Skeletal muscle tissue (tissue), 4 donors: Measurements from ENCODE around the gene GATA6. TPM values are rescaled to one million over a fixed set of nuclear protein-coding genes. Genes with fewer than 3 reads are reported as not detected.

Source experiments
- H3K27ac ChIP-seq: one replicate; pipeline ENCODE4 v1.7.0; 2013; ENCODE audit warnings: mild to moderate bottlenecking, low read depth, low read length, inconsistent platforms
- H3K27me3 ChIP-seq, 3 donors: one replicate each; pipeline ENCODE4 v1.7.0; 2013; ENCODE audit warnings: low read length in 3 of 3; ENCODE audit not compliant: control insufficient read depth in 3 of 3, insufficient read depth in 3 of 3
- H3K36me3 ChIP-seq, 3 donors: one replicate each; pipeline ENCODE4 v1.7.0; 2013; ENCODE audit warnings: low read length in 3 of 3; ENCODE audit not compliant: control insufficient read depth in 3 of 3, insufficient read depth in 3 of 3
- H3K4me1 ChIP-seq, 3 donors: one replicate each; pipeline ENCODE4 v1.7.0; 2013; ENCODE audit warnings: low read length in 3 of 3, mild to moderate bottlenecking in 3 of 3; ENCODE audit not compliant: control insufficient read depth in 3 of 3, insufficient read depth in 3 of 3
- H3K4me3 ChIP-seq, 3 donors: one replicate each; pipeline ENCODE4 v1.7.0; 2013; ENCODE audit warnings: low read length in 3 of 3
- H3K9ac ChIP-seq, 3 donors: one replicate each; pipeline ENCODE4 v1.7.0; 2013; ENCODE audit warnings: low read length in 3 of 3, mild to moderate bottlenecking in 3 of 3, moderate library complexity in 2 of 3, low read depth in 1 of 3
- H3K9me3 ChIP-seq, 3 donors: one replicate each; pipeline ENCODE4 v1.7.0; 2013; ENCODE audit warnings: low read length in 3 of 3; ENCODE audit not compliant: control insufficient read depth in 3 of 3
- total RNA-seq: library from RNA; depleted of rRNA; stranded (reverse); fragments of >200 nt; gene quantifications from one replicate; pipeline ENCODE4 v1.2.3, GENCODE V29; 2014
- donor health status: Osteomylitis.

Gene GATA6
- total RNA-seq, 1 donor from 2014 or later = 2.6 TPM

- no peak overlapping the region for H3K27ac ChIP-seq
- peaks cover 74 to 87% (median 85%) of the 10 kb centered on the region in 3 donors for H3K27me3 ChIP-seq
- peak overlapping the region in 1 of 3 donors; percentile 8 for H3K9ac ChIP-seq
Observed at GRCh38 chr18:22172120-22172582, 2.8 kb downstream of the GATA6 start.

GRCh38 chr18:22172594-22173049 is 3.2 kb downstream of the GATA6 start:
- peak overlapping the region in 2 of 3 donors; percentile 13 to 32 for H3K4me3 ChIP-seq
- peaks cover 15 to 33% (median 28%) of the 10 kb centered on the region in 3 donors for H3K4me1 ChIP-seq
- no peak overlapping the region for H3K9ac ChIP-seq
- no peaks in the 10 kb centered on the region for H3K9me3 ChIP-seq
- H3K27me3 ChIP-seq = peaks cover 74 to 87% (median 84%) of the 10 kb centered on the region in 3 donors
- no peaks in the 10 kb centered on the region for H3K36me3 ChIP-seq
- H3K27ac ChIP-seq = no peak overlapping the region

More at GRCh38 chr18:22172120-22172582, 2.8 kb downstream of the GATA6 start:
- H3K36me3 ChIP-seq = no peaks in the 10 kb centered on the region
- H3K4me1 ChIP-seq = peaks cover 15 to 34% (median 31%) of the 10 kb centered on the region in 3 donors
- no peaks in the 10 kb centered on the region for H3K9me3 ChIP-seq
- H3K4me3 ChIP-seq = peak overlapping the region in 2 of 3 donors; percentile 13 to 32

- Histone ChIP-seq H3K36me3 (no peaks in the 10 kb centered on the region), H3K27me3 (peaks cover 72 to 86% (median 85%) of the 10 kb centered on the region in 3 donors), H3K4me3 (no peak overlapping the region), H3K27ac (no peak overlapping the region), H3K9me3 (no peaks in the 10 kb centered on the region), H3K4me1 (peaks cover 13 to 28% (median 26%) of the 10 kb centered on the region in 3 donors), H3K9ac (no peak overlapping the region)
Observed at GRCh38 chr18:22173221-22173927, 4.0 kb downstream of the GATA6 start.

- no peak overlapping the region for H3K27ac ChIP-seq
- no peak overlapping the region for H3K9ac ChIP-seq
- H3K4me3 ChIP-seq = no peak overlapping the region
- peaks cover 9 to 25% (median 21%) of the 10 kb centered on the region in 3 donors for H3K4me1 ChIP-seq
- H3K27me3 ChIP-seq = peaks cover 70 to 84% (median 80%) of the 10 kb centered on the region in 3 donors
- no peaks in the 10 kb centered on the region for H3K36me3 ChIP-seq
- H3K9me3 ChIP-seq = no peaks in the 10 kb centered on the region
Observed at GRCh38 chr18:22173928-22174301, 4.5 kb downstream of the GATA6 start.

GRCh38 chr18:22174341-22175145 is 5.2 kb downstream of the GATA6 start:
- Histone ChIP-seq H3K4me3 (no peak overlapping the region), H3K9me3 (no peaks in the 10 kb centered on the region), H3K27ac (no peak overlapping the region), H3K4me1 (peaks cover 8 to 19% (median 19%) of the 10 kb centered on the region in 3 donors), H3K9ac (no peak overlapping the region), H3K27me3 (peaks cover 68 to 82% (median 74%) of the 10 kb centered on the region in 3 donors), H3K36me3 (no peaks in the 10 kb centered on the region)

GRCh38 chr18:22175346-22175745 is 6.0 kb downstream of the GATA6 start:
- Histone ChIP-seq H3K9me3 (no peaks in the 10 kb centered on the region), H3K27ac (no peak overlapping the region), H3K27me3 (peaks cover 63 to 74% (median 69%) of the 10 kb centered on the region in 3 donors), H3K36me3 (no peaks in the 10 kb centered on the region), H3K4me1 (peaks cover 3 to 13% (median 11%) of the 10 kb centered on the region in 3 donors), H3K4me3 (no peak overlapping the region), H3K9ac (no peak overlapping the region)

- Histone ChIP-seq H3K9ac (no peak overlapping the region), H3K4me1 (peaks cover 0 to 5% (median 5%) of the 10 kb centered on the region in 3 donors), H3K27me3 (peaks cover 58 to 62% (median 62%) of the 10 kb centered on the region in 3 donors)
Observed at GRCh38 chr18:22176420-22177326, 7.3 kb downstream of the GATA6 start.

GRCh38 chr18:22177327-22177871 is 8.0 kb downstream of the GATA6 start:
- no peak overlapping the region for H3K9ac ChIP-seq
- no peaks in the 10 kb centered on the region for H3K9me3 ChIP-seq
- H3K36me3 ChIP-seq = no peaks in the 10 kb centered on the region
- H3K27me3 ChIP-seq = peaks cover 50 to 57% (median 57%) of the 10 kb centered on the region in 3 donors
- no peak overlapping the region for H3K4me3 ChIP-seq
- H3K27ac ChIP-seq = no peak overlapping the region
- H3K4me1 ChIP-seq = peaks cover 0 to 5% (median 4%) of the 10 kb centered on the region in 3 donors

More at GRCh38 chr18:22176420-22177326, 7.3 kb downstream of the GATA6 start:
- H3K36me3 ChIP-seq = no peaks in the 10 kb centered on the region
- H3K9me3 ChIP-seq = no peaks in the 10 kb centered on the region
- no peak overlapping the region for H3K27ac ChIP-seq
- H3K4me3 ChIP-seq = no peak overlapping the region

- Histone ChIP-seq H3K9ac (no peak overlapping the region), H3K4me1 (peaks cover 0 to 5% (median 0%) of the 10 kb centered on the region in 3 donors), H3K4me3 (no peak overlapping the region), H3K27ac (no peak overlapping the region), H3K9me3 (no peaks in the 10 kb centered on the region), H3K36me3 (no peaks in the 10 kb centered on the region), H3K27me3 (peaks cover 36 to 43% (median 39%) of the 10 kb centered on the region in 3 donors)
Observed at GRCh38 chr18:22179174-22179573, 9.8 kb downstream of the GATA6 start.
